WTC11 (cell line): ENCODE results near the gene NOS3. TPM values are rescaled to one million over a fixed set of nuclear protein-coding genes. Genes with fewer than 3 reads are reported as not detected.
A peak's percentile ranks its signal among the peaks of the same experiment; 100 is the strongest.

Experiments used
- AR ChIP-seq: fragments of 250-450 bp; sonication (Bioruptor Pico); IDR thresholded peaks from 2 replicates; pipeline ENCODE4 v1.9.0; 2021; ENCODE audit warnings: mild to moderate bottlenecking
- CBFB ChIP-seq: sonication (generic); formaldehyde crosslinking; IDR thresholded peaks from 2 replicates; pipeline ENCODE4 v1.8.1; 2022; ENCODE audit warnings: mild to moderate bottlenecking, low read depth, missing genetic modification reagents
- E2F1 ChIP-seq: sonication (generic); formaldehyde crosslinking; IDR thresholded peaks from 2 replicates; pipeline ENCODE4 v1.8.0; 2022; ENCODE audit warnings: mild to moderate bottlenecking, missing genetic modification reagents
- ELF4 ChIP-seq: sonication (generic); formaldehyde crosslinking; IDR thresholded peaks from 2 replicates; pipeline ENCODE4 v1.8.1; 2022; ENCODE audit warnings: low read depth, mild to moderate bottlenecking, moderate library complexity, missing genetic modification reagents
- HMGA2 ChIP-seq: fragments of 250-450 bp; sonication (Bioruptor Pico); IDR thresholded peaks from 2 replicates; pipeline ENCODE4 v1.4.0; 2021; ENCODE audit warnings: mild to moderate bottlenecking, moderate library complexity
- HMGXB4 ChIP-seq: sonication (generic); formaldehyde crosslinking; IDR thresholded peaks from 2 replicates; pipeline ENCODE4 v1.8.1; 2023; ENCODE audit warnings: mild to moderate bottlenecking, moderate library complexity, missing genetic modification reagents
- IRF2 ChIP-seq: sonication (generic); formaldehyde crosslinking; IDR thresholded peaks from 2 replicates; pipeline ENCODE4 v1.8.0; 2022; ENCODE audit warnings: low read depth, missing genetic modification reagents, borderline replicate concordance
- KAT7 ChIP-seq: sonication (generic); formaldehyde crosslinking; IDR thresholded peaks from 2 replicates; pipeline ENCODE4 v1.8.1; 2023; ENCODE audit warnings: missing genetic modification reagents, mild to moderate bottlenecking, borderline replicate concordance
- MXD4 ChIP-seq: fragments of 250-450 bp; sonication (Bioruptor Pico); IDR thresholded peaks from 2 replicates; pipeline ENCODE4 v1.8.0; 2021; ENCODE audit warnings: mild to moderate bottlenecking, moderate library complexity, borderline replicate concordance
- NR1H2 ChIP-seq: sonication (generic); formaldehyde crosslinking; IDR thresholded peaks from 2 replicates; pipeline ENCODE4 v1.9.0; 2021; ENCODE audit warnings: mild to moderate bottlenecking, moderate library complexity, missing genetic modification reagents
- PRDM15 ChIP-seq: sonication (generic); formaldehyde crosslinking; IDR thresholded peaks from 2 replicates; pipeline ENCODE4 v1.8.0; 2022; ENCODE audit warnings: missing genetic modification reagents
- SMAD4 ChIP-seq: sonication (generic); formaldehyde crosslinking; IDR thresholded peaks from 2 replicates; pipeline ENCODE4 v1.8.0; 2022; ENCODE audit warnings: mild to moderate bottlenecking, missing genetic modification reagents
- SP1 ChIP-seq: sonication (generic); formaldehyde crosslinking; conservative IDR thresholded peaks from 2 replicates; pipeline ENCODE4 v1.8.1; 2022; ENCODE audit warnings: missing genetic modification reagents
- TEAD1 ChIP-seq: sonication (generic); formaldehyde crosslinking; IDR thresholded peaks from 2 replicates; pipeline ENCODE4 v1.8.0; 2022; ENCODE audit warnings: mild to moderate bottlenecking, missing genetic modification reagents
- TP53 ChIP-seq: sonication (generic); formaldehyde crosslinking; IDR thresholded peaks from 2 replicates; pipeline ENCODE4 v1.8.1; 2023; ENCODE audit warnings: mild to moderate bottlenecking, missing genetic modification reagents
- USF1 ChIP-seq: sonication (generic); formaldehyde crosslinking; IDR thresholded peaks from 2 replicates; pipeline ENCODE4 v1.8.0; 2022; ENCODE audit warnings: mild to moderate bottlenecking, missing genetic modification reagents
- ZBTB43 ChIP-seq: sonication (generic); formaldehyde crosslinking; IDR thresholded peaks from 2 replicates; pipeline ENCODE4 v1.8.1; 2023; ENCODE audit warnings: mild to moderate bottlenecking, missing genetic modification reagents
- ZNF138 ChIP-seq: sonication (generic); formaldehyde crosslinking; conservative IDR thresholded peaks from 2 replicates; pipeline ENCODE4 v1.8.1; 2022; ENCODE audit warnings: mild to moderate bottlenecking, moderate library complexity, missing genetic modification reagents
- ZNF416 ChIP-seq: fragments of 250-450 bp; sonication (Bioruptor Pico); IDR thresholded peaks from 2 replicates; pipeline ENCODE4 v1.9.0; 2021; ENCODE audit warnings: mild to moderate bottlenecking, inconsistent platforms
- ZNF423 ChIP-seq: fragments of 250-450 bp; sonication (Bioruptor Pico); IDR thresholded peaks from 2 replicates; pipeline ENCODE4 v2.1.2; 2022; ENCODE audit warnings: mild to moderate bottlenecking, moderate library complexity
- ZNF512 ChIP-seq: sonication (generic); formaldehyde crosslinking; IDR thresholded peaks from 2 replicates; pipeline ENCODE4 v1.8.1; 2022; ENCODE audit warnings: missing genetic modification reagents, borderline replicate concordance
- ZNF671 ChIP-seq: fragments of 250-450 bp; sonication (Bioruptor Pico); IDR thresholded peaks from 2 replicates; pipeline ENCODE4 v1.8.0; 2021; ENCODE audit warnings: mild to moderate bottlenecking
- ZSCAN18 ChIP-seq: fragments of 250-450 bp; sonication (Bioruptor Pico); IDR thresholded peaks from 2 replicates; pipeline ENCODE4 v2.1.2; 2022; ENCODE audit warnings: mild to moderate bottlenecking, moderate library complexity
- total RNA-seq: library from RNA; stranded (reverse); gene quantifications from 3 replicates; pipeline ENCODE4 v1.2.3, GENCODE V29; 2021

NOS3 gene
- total RNA-seq, 1 experiment from 2014 or later = 6.6 TPM

GRCh38 chr7:151062399-151063211 lies 71.8 kb downstream of the NOS3 start (continued):
- TF ChIP-seq NR1H2 (CRISPR knock-in tag) (no peak), ZNF512 (no peak), TP53 (CRISPR knock-in tag) (no peak), ZBTB43 (CRISPR knock-in tag) (peak; percentile 74), ZNF671 (CRISPR knock-in tag) (no peak), SP1 (CRISPR knock-in tag) (peak; percentile 75), CBFB (no peak), ZNF138 (CRISPR knock-in tag) (no peak), ZSCAN18 (CRISPR knock-in tag) (no peak), HMGXB4 (CRISPR knock-in tag) (0 out of 2 replicates have a peak, but pooled peaks have one; percentile 19), AR (CRISPR knock-in tag) (no peak), TEAD1 (CRISPR knock-in tag) (no peak), USF1 (CRISPR knock-in tag) (peak; percentile 99), E2F1 (no peak), KAT7 (no peak), ZNF416 (CRISPR knock-in tag) (no peak), ZNF423 (CRISPR knock-in tag) (peak; percentile 18), SMAD4 (no peak), HMGA2 (no peak), ELF4 (no peak), MXD4 (CRISPR knock-in tag) (no peak), PRDM15 (CRISPR knock-in tag) (no peak), IRF2 (CRISPR knock-in tag) (no peak)
